HG03139 (cell line): ENCODE results near the gene FGR.
"Not testable (repeated sequence)": the region's sequence is repeated elsewhere in the genome, so short reads cannot be mapped to it uniquely, and the experiment has no call there.

ENCODE experiments used
- ATAC-seq: cut with Tn5 transposase; IDR thresholded peaks from one replicate; pipeline ENCODE4 v1.9.1; 2021; ENCODE audit not compliant: unreplicated experiment

Gene FGR

GRCh38 chr1:27635396-27636142 lies 584 bp upstream of the FGR start:
- no peak for ATAC-seq

- no peak for ATAC-seq
Observed at GRCh38 chr1:27634177-27634984, 604 bp downstream of the FGR start.

- no peak for ATAC-seq
Observed at GRCh38 chr1:27633640-27634176, 1.3 kb downstream of the FGR start.

- no peak for ATAC-seq
Observed at GRCh38 chr1:27633298-27633610, 1.7 kb downstream of the FGR start.

- ATAC-seq: peak; percentile 36
Observed at GRCh38 chr1:27632387-27633297, 2.3 kb downstream of the FGR start.

- no peak for ATAC-seq
Observed at GRCh38 chr1:27630859-27631491, 4.0 kb downstream of the FGR start.

GRCh38 chr1:27628712-27629111 lies 6.3 kb downstream of the FGR start:
- ATAC-seq: no peak

- not testable (repeated sequence) for ATAC-seq
Observed at GRCh38 chr1:27627733-27628132, 7.3 kb downstream of the FGR start.

GRCh38 chr1:27627061-27627460 lies 7.9 kb downstream of the FGR start:
- ATAC-seq: no peak

- no peak for ATAC-seq
Observed at GRCh38 chr1:27626031-27626935, 8.7 kb downstream of the FGR start.

- no peak for ATAC-seq
Observed at GRCh38 chr1:27624467-27625178, 10.4 kb downstream of the FGR start.

GRCh38 chr1:27623327-27624212 lies 11.4 kb downstream of the FGR start:
- no peak for ATAC-seq

- no peak for ATAC-seq
Observed at GRCh38 chr1:27622828-27623227, 12.2 kb downstream of the FGR start.

GRCh38 chr1:27621051-27621920 lies 13.7 kb downstream of the FGR start:
- ATAC-seq: no peak

- not testable (repeated sequence) for ATAC-seq
Observed at GRCh38 chr1:27619782-27620438, 15.1 kb downstream of the FGR start.

- ATAC-seq: no peak
Observed at GRCh38 chr1:27618341-27619082, 16.5 kb downstream of the FGR start.
